ENCODE results near the gene CBLN1. TPM values are rescaled to one million over a fixed set of nuclear protein-coding genes. Genes with fewer than 3 reads are reported as not detected.
A peak's percentile ranks its signal among the peaks of the same experiment; 100 is the strongest.

Gene CBLN1
- total and polyA plus RNA-seq, 2 experiments from 2014 or later, result 1.2 to 6.4 TPM

- TF ChIP-seq EZH2 (IDR thresholded peaks at IDR 0.05; ENCODE audit: low read depth, unreplicated experiment) (peak; percentile 88), ZNF331 (CRISPR knock-in tag; IDR thresholded peaks at IDR 0.05; ENCODE audit: low read depth) (no peak), EZH2phosphoT487 (IDR thresholded peaks at IDR 0.05; ENCODE audit: unreplicated experiment) (peak; percentile 50), NANOG (IDR thresholded peaks at IDR 0.05; ENCODE audit: borderline replicate concordance) (no peak), CREB1 (CRISPR knock-in tag; IDR thresholded peaks at IDR 0.05; ENCODE audit: low read depth) (no peak), ZNF462 (CRISPR knock-in tag; IDR thresholded peaks at IDR 0.05) (no peak)
Measured at GRCh38 chr16:49278944-49279725, 2.5 kb downstream of the CBLN1 start.

More at GRCh38 chr16:49278944-49279725, 2.5 kb downstream of the CBLN1 start:
- Mint-ChIP-seq H3K27me3 (ENCODE audit: insufficient read depth, low read depth, poor library complexity) (peaks cover 92% of the 10 kb centered on the region), H3K4me3 (peak overlapping the region; percentile 78), H3K9me3 (no peaks in the 10 kb centered on the region; the same call in 2 of the 3 replicates), H3K36me3 (ENCODE audit: low read depth) (no peaks in the 10 kb centered on the region; the same call in 2 of the 3 replicates), H3K4me1 (peaks cover 65% of the 10 kb centered on the region), H3K27ac (no peak overlapping the region)
- Histone ChIP-seq H3K9me2 (ENCODE audit: insufficient read depth) (no peaks in the 10 kb centered on the region), H3K4me3 (peak overlapping the region; percentile 70), H3K27ac (ENCODE audit: low read depth) (no peak overlapping the region), H3K36me3 (ENCODE audit: insufficient read depth) (no peaks in the 10 kb centered on the region), H3K4me1 (ENCODE audit: insufficient read depth) (peaks cover 74% of the 10 kb centered on the region), H4K20me1 (replicated peaks; ENCODE audit: insufficient read depth) (peaks cover 16% of the 10 kb centered on the region), H2AFZ (peak overlapping the region; percentile 95), H3K79me2 (replicated peaks; ENCODE audit: insufficient read depth) (no peaks in the 10 kb centered on the region), H3K27me3 (ENCODE audit: insufficient read depth) (peaks cover 88% of the 10 kb centered on the region), H3F3A (replicated peaks; ENCODE audit: low read depth) (0 out of 2 replicates have a peak, but pooled peaks cover 7% of the 10 kb centered on the region), H3K4me2 (peak overlapping the region; percentile 94)
- DNase-seq (ENCODE audit: low spot score), result peak; percentile 62
- ATAC-seq, result no peak
